TTC549 (cell line): ENCODE results near the gene BICC1.

Experiments
- FAIRE-seq: peaks from 2 replicates; lab custom pipeline; 2012; peaks lifted over from hg19 to GRCh38; lab: Jason Lieb, UNC

BICC1 gene

DNA sequence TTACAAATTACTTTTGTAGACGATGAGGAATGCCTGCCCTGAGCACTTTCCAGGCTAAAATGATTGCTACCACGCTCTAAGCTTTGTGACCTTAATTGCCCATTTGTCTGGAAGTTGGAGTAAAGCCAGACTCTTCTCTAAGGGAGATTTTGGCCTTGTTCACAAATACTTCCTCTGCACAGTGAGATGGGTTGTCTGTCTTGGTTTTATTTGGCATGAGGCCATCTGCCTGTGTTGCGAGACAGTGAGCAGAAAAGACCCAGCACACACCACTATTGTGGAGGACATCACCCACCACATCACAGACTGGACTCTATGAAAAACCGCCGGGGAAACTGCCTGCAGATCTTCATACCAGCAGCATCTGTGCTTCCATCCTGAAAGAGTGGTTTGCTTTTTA lies 138.4 kb downstream of the BICC1 start:
- no peak for FAIRE-seq

DNA sequence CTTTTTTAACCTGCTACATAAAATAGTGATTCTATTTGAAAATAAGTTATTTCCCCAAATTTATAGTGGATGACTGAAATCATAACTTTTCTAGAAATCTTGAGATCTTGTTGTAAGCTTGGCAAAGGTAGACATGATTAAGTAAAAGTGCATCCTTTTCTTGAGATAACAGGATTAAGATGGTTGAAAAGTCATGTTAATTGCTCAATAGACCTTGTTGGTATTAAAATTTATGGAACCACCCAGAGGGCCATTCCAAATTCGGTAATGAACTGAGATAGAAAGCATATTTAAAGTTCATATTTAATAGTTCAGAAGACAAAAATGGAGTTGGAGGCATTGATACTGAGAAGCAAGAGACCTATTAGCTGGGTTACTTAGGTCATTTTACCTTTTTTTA lies 139.1 kb downstream of the BICC1 start:
- FAIRE-seq = no peak

DNA sequence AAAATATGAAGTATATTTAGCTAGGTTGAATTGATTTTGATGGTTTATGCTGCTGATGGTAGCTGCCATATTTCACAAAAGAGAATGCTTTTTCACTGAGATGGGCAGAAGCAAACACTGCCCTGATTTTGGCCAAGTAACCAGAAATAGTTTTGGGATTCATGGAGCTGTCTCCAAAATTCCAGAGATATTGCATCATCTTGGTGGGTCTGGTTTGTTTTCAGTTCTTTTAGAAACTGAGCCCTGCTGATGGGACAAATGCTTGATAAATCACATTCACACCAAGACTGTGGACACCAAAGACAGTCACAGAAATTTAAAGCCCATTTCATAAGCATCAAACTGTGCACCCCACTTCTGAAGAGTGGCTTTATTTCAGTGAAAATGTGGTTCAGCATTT lies 140.5 kb downstream of the BICC1 start:
- FAIRE-seq = no peak

DNA sequence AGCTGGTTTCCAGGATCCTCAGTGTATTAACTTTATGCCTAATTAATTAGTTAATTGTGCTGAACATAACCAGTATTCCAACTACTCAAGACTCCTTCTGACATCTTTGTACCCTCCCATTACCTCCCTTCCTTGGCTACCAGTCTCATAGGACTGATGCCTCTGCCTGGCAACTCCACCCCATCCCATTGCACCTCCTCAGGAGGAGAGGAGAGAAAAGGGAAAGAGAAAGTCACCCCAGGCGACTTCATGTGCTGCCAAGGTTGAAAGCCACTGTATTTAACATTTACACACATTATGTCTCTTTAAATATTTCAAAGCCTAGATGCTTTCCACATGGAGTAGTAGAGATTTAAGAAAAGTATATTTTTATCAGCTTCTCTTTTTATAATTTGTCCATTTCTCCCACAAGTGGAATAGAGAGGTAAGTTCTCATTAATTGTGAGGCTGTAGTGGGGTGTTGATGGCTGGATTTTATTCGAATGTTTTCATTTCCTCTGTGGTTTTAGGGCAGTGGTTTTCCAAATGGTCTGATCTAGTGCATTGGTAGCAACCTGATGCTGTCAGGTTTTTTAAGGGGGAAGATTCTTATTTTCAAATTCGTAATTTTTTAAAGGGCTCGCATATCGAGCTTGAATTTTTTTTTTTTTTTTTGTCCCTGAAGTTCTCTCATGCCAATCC lies 148.0 kb downstream of the BICC1 start:
- FAIRE-seq = no peak

DNA sequence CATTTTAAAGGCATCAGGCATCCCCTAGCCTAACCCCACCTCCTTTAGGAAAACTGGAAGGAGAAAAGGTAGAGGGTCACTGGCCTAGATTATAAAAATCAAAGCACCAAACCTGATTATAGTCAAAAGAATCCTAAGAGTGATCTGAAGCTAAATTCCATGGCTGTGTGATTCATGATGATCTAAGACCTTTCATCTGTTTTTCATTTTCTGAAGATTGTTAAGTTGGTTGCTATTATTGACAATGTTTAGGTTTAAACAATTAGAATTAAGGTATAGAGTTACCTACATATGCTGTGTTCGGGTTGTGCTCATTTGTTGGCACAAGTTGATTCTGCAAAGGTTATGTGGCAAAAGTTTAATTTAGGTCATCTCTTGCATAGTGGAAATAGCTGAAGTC lies 148.7 kb downstream of the BICC1 start:
- no peak for FAIRE-seq

DNA sequence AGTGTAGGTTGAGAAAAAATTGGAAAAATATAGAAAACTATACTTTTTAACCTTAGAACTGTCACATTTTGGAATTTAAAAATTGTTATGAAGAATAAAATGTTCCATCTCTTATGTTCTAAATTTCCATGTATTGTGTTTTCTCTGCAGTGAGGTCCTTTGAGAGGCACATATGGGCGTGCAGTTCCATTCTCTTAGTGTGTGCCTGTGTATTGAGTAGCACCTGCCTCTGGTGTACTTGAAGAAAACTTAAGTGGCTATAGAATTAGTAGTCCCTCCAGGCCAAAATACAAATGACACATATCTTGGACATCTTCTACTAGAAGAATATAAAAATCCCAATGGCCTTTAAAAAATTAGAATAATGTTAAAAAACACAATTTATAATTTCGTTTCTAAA lies 149.2 kb downstream of the BICC1 start:
- no peak for FAIRE-seq

DNA sequence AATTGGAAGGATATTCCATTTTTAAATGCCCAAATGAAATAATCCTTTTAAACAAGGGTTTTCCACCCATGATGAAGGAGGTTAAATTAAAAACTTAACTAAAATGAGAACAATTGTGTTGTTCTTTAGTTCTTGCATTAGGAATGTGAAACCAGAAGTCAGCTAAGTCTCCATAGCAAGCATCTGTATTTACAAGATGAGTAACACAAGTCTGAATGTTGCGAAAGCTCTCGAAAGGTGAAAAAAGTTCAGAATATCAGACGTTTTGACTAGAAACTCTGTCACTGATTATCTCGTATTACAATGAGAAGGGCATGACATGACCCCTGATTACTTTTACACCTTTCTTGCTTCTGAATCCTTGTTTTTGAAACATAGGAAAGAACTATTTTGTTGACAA lies 149.6 kb downstream of the BICC1 start:
- no peak for FAIRE-seq

DNA sequence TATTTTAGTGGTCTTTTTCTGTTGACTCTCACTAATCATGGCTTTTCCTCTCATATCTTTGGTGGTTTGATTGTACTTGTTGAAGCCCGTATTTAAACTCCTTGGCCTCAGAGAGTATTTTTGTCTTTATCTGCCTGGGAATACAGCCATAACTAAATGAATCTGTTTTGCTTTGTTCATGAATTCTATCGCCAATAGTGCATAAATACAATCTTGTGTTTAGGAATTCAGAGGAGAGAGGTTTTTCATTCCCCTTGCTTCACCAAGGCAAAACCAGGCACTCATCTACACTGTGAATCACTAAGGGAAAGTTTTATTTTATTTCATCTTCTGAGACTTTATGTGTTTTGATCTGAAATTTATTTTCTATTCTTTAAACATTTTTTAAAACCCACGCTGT lies 152.7 kb downstream of the BICC1 start:
- FAIRE-seq = no peak

DNA sequence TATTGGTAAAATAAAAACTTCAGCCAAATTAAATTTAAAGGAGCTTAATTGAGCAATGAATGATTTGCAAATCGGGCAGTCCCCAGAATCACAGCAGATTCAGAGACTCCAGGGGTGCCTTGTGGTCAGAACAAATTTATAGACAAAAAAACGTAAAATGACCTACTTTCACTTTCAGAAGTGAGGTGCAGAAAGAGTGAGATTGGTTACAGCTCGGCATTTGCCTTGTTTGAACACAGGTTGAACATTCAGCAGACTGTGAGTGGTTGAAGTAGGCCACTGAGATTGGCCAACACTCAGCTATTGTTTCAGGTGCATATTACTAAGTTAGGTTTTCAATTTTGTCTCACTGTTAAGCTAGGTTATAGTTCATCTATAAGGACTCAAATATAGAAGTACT lies 153.4 kb downstream of the BICC1 start:
- no peak for FAIRE-seq

DNA sequence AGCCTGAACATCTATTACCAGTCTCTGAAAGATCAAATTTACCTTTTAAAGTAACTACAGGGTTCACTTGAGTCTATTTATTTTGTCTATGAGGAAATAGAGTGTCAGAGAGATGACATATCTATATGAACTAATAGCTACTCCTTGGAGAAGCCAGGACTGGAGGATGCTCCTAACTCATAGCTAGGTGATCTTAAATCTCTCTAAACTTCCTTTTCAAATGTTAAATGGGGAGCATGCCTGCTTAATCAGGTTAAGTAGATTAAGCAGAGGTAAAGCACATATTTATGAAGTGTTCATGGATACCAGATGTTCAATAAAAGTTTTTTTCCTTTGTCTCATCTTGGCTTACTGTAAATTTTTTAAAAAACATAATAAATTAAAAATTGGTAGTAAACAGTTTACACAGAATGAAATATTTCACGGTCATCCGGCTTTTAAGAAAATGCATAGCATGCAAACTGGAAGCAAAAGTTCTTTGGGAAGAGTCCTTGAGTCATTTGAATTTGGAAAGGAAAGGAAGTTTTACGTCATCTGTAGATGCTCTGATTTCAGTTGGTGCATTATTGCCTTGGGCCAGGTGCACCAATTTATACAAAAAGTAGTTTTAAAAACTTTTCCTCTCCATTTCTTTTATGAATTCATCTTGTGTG lies 155.1 kb downstream of the BICC1 start:
- FAIRE-seq = no peak

DNA sequence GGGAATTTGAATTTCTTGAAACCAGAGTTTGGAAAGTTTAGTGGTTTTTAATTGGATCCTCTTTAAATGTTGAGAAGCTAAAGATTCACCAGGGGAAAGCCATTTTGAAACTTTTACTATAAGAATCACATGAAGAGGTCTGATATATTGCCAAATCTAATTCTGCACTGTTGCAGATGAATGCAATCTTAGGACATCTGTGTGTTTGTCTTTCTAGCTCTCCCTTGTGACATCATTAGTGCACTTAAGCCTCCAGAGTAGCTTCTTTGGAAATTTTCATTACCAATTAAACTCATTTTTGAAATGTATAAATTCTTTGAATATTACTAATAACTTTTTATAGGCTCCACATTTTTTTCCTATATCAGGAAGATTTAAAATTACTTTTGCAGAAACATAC lies 160.2 kb downstream of the BICC1 start:
- FAIRE-seq = no peak

DNA sequence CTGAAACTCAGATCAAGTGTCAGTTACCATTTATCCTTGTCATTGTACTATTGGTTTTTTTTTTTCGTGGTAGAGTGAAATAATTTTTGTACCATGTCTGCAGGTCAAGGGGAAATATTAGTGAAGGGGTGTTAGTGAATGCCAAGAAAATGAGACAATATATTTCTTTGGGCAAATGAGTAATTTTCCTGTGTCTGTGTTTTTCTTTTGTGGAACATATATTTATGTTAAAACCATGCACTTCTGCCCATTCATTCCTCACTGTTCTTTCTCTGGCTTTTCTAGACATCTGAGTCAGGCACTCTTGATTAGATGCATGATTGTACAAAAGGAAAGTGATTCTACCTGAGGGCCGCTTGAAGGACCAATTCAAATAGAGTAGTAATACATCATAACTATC lies 161.6 kb downstream of the BICC1 start:
- no peak for FAIRE-seq

DNA sequence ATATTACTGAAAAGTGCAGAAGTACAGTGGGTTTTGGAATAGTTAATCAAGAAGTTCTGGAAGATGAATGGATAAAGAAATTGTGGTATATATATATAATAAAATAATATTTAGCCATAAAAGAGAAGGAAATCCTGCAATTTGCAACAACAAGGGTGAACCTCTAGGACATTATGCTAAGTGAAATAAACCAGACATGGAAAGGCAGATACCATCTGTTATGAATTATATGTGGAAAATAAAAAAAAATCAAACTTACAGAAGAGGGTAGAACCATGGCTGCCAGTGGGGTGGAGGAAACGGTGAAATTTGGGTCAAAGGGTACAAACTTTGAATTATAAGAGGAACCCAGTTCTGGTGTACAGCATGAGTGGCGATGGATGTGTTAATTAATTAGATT lies 162.6 kb downstream of the BICC1 start:
- no peak for FAIRE-seq

DNA sequence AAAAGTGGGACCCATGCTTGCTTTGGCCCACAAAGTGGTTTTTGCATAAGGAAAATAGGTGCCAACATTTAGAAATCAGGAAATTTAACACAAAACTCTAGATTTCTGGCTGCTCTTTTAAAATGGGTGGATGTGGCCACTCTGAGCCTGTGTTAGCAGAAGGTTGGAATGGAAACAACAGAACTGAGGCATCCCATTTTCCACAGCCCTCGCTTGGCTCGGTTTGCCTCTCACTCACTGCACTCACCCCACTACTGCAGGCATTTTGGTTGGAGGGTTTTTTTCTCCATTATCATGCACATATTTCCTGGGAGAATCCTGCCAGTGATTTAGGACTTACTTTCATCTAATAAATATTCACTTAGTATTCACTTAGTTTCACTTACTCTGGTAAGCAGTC lies 178.9 kb downstream of the BICC1 start:
- no peak for FAIRE-seq

DNA sequence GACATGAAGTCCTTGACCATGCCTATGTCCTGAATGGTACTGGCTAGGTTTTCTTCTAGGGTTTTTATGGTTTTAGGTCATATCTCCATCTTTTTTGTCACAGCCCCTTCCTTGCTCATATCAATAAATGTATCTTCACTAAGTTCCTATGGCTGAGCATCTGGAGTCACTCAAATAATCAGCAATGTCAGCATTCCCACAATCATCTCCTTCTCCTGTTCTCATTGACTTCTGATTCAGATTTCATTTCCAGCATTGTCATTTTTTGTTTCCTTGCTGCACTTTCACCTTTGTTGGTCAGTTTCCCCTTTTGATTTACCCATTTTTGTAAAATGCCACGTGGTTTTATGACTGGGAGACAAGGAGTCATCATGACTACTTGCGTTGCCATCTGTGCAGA lies 181.2 kb downstream of the BICC1 start:
- FAIRE-seq = no peak

DNA sequence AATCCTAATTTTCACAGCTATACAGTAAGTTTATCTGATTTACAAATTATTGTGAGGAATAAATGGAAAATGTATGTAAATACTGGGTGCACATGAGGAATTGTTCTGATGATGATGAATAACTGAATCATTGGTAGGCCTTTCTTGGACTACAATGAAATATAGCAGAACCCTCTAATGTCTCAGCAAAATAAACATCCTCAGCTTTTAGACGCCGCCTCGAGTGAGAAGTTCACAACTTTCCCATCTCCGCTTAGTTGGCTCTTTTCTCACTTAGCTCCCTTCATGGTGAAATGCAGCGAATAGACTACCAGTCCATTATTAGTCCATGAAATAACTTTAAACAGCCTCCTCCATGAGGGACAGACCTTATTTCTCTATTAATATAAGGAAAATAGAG lies 182.3 kb downstream of the BICC1 start:
- FAIRE-seq = no peak

DNA sequence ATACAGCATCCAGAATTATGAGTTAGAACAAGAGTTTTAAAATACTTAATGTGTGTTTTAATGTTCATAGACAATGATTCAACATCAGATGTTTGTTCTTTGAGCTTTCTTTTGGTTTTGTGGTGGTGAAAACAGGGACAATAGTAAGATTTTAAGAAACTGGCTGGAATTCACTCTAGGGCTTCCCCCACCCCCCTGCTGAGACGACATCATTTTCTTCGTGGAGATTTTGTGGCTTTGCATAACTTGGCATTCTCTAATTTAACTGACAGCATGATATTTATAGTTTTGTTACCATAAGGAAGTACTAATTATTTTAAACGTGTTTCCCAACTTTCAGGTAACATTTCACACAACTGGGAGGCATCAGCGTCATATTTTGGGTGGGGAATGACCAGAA lies 184.1 kb downstream of the BICC1 start:
- no peak for FAIRE-seq

DNA sequence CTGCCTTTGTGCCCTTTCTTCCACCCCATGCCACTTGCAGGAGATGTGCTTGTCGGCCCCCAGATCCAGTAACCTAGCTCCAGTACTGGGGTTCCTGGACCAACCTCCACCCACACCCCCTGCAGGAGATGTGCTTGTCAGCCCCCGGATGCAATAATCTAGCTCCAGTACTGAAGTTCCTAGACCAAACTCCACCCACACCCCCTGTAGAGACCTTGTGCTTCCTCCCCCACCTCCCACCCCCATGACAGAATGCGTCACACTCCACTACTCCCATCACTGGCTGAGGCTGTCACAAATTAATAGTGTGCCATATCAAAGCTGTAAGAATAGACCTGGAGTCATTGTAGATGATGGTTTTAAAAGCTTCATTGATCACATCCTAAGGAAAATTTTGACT lies 185.0 kb downstream of the BICC1 start:
- no peak for FAIRE-seq

DNA sequence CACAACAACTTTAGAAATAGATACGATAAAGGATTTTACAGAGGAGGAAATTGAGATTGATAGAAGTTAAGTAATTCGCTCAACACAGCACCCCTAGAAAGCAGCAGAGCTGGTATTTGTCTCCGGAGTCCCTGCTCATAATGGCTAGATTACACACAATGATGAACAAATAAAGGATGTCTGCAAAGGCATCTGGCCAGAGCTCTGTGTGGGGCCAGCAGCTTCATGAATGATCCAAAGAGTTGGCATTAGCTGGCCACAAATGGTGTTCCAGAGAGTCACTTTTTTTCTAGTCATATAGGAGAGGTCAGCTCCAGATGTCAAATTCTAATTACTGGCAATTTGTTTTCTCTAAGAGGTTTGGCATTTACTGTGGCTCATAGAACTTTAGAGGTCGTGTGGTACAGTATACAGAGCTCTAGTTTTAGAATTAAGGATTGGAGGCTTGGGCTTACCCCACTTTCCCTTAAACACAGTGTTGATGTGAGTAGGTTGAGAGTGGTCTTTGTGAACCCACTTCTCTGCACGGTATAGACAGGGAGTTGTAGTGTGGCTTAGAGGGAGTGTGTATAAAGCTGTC lies 186.2 kb downstream of the BICC1 start:
- FAIRE-seq = no peak

DNA sequence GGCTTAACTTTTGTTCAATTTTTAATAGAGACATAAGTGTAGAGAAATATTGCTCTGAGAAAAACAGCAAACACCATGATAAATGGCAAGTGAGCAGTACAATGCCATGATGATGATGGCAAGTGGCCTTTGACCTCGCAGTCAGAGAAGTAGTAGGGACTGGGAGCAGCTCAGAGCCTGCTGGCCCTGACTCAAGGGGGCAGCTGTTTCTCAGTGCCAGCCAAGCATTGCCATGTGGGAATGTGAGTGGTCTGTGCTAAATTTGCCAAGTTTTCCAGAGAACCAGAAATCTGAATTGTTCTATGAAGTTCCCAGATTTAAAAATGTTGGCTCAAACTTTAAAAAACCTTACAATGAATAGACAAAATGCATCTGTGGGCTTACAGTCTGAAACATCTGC lies 187.9 kb downstream of the BICC1 start:
- FAIRE-seq = no peak

DNA sequence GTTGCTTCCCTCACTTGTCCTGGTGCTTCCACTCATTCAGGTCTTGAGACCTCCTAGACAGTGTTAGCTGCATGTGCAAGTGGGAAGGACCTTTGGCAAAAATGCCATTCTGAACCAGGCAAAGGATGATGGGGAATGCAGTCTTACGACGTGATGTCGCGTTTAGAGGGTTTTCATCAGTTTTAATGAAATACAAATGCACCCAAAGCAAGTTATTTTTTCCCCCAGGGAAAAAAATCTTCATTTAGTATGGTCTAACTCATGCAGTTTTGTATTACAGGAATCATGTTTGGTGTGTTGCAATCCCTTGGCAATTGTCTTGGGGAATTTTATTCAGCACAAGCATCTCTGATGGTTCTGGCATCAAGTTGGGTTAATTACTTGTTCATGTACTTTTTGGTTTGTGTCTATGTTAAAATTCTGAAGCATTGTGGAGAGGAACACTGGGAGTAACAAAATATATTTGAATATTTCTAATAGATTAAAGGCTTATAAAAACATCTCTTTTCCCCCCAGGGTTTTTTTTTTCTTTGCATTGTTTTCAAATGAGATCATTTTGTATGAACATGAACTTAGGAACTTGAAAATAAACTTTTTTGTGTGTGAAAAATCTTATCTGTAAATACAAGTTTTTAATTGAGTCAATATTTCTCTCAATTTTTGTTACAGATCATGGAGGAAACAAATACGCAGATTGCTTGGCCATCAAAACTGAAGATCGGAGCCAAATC lies 188.9 kb downstream of the BICC1 start:
- no peak for FAIRE-seq

DNA sequence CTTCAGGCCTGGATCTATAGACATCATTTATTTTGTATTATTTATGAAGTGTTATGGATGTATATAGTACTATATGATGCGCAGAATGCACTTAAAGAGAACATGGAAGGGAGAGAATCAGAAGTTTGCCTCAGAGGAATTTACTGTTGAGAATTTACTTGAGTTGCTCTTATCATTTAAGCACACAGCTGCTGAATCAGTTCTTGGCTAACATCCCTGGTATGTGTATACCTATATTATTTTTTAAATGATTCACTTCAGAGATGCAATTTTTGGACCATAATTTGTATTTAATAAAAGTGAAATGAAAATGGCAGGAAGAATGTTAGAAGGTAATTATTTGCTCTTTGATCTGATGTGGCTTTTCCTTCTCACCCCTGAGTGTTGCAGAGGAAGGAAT lies 191.6 kb downstream of the BICC1 start:
- no peak for FAIRE-seq

DNA sequence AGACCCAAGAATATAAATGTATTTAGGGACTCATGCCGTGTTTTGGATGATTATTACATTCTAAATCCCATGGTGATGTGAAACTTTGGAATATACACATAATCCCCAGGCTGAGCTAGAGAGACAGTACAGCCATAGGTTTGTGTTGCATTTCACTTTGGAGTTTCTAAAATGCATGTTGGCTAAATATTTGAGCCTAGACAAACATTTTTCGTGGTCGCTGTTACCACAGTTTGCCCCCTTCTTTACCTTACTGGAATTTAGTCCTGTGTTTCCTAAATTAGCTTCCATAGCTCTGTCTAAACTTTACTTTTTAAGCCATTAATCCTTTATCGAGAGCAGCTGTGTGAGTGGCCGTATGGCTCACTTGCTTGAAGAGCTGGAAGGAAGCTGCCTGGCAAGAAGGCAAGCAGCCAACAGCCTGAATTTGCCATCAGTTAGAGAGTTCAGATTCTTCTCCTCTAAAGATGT lies 192.0 kb downstream of the BICC1 start:
- no peak for FAIRE-seq
